Muscle layer of duodenum (tissue), 2 donors: ENCODE data around the gene KDM4B.

Source experiments
- H3K27ac ChIP-seq: one replicate; pipeline ENCODE4 v1.7.0; 2013; ENCODE audit warnings: mild to moderate bottlenecking, low read length
- H3K27me3 ChIP-seq: one replicate; pipeline ENCODE4 v1.7.0; 2013; ENCODE audit warnings: low read depth, mild to moderate bottlenecking, control low read depth, low read length
- H3K36me3 ChIP-seq, 2 donors: one replicate each; pipeline ENCODE4 v1.7.0; 2013; ENCODE audit warnings: low read length in 2 of 2, control low read depth in 1 of 2, mild to moderate bottlenecking in 1 of 2; ENCODE audit not compliant: insufficient read depth in 2 of 2, control insufficient read depth in 1 of 2
- H3K4me1 ChIP-seq, 2 donors: one replicate each; pipeline ENCODE4 v1.7.0; 2013; ENCODE audit warnings: low read length in 2 of 2, mild to moderate bottlenecking in 2 of 2, control low read depth in 1 of 2, moderate library complexity in 1 of 2; ENCODE audit not compliant: insufficient read depth in 2 of 2, control insufficient read depth in 1 of 2
- H3K4me3 ChIP-seq, 2 donors: one replicate each; pipeline ENCODE4 v1.7.0; 2013; ENCODE audit warnings: low read length in 2 of 2, low read depth in 1 of 2, mild to moderate bottlenecking in 1 of 2
- H3K9me3 ChIP-seq, 2 donors: one replicate each; pipeline ENCODE4 v1.7.0; 2013; ENCODE audit warnings: low read length in 2 of 2, control low read depth in 1 of 2, mild to moderate bottlenecking in 1 of 2; ENCODE audit not compliant: control insufficient read depth in 1 of 2
- donor health status: healthy.

KDM4B gene

GRCh38 chr19:5097331-5097930 is 128.5 kb downstream of the KDM4B start:
- Histone ChIP-seq H3K4me1 (peaks cover 0 to 13% of the 10 kb centered on the region in 2 donors), H3K9me3 (peaks cover 12 to 17% of the 10 kb centered on the region in 2 donors), H3K4me3 (no peak overlapping the region), H3K27me3 (no peaks in the 10 kb centered on the region), H3K27ac (no peak overlapping the region), H3K36me3 (peaks cover 6 to 23% of the 10 kb centered on the region in 2 donors)

DNA sequence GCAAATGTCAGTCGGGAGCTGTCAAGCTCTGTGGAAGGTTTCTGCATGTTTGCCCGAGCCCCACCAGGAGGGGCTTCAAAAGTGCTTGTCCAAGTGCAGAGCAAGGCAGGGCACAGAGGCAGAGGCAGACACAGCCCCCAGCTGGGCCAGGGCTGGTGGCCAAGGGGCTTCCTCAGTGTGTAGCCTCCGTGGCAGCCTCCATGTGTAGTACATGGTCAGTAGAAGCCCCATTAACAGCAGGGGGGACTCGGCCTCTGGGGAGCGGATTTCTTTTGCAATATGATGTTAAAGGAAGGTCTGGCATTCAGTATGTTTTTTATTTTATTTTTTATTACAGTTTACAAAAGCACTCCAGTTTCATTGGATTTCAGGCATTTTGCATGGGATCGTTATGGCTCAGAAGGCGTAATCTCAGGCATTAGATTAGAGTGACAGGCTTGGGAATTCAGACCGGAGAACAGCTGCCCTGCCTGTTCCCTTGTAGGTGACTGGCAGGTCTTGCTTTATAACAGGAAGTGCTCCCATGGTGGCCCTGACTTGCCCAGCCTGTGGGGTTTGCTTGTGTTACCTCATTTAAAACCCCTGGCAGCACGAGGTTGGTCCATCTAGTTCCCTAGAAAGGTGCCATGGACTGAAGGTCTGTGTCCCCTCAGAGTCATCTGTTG is 129.2 kb downstream of the KDM4B start:
- no peak overlapping the region for H3K4me3 ChIP-seq
- H3K36me3 ChIP-seq: peaks cover 6 to 23% of the 10 kb centered on the region in 2 donors
- H3K27me3 ChIP-seq: no peaks in the 10 kb centered on the region
- no peak overlapping the region for H3K27ac ChIP-seq
- peaks cover 0 to 13% of the 10 kb centered on the region in 2 donors for H3K4me1 ChIP-seq
- H3K9me3 ChIP-seq: peaks cover 12 to 17% of the 10 kb centered on the region in 2 donors

DNA sequence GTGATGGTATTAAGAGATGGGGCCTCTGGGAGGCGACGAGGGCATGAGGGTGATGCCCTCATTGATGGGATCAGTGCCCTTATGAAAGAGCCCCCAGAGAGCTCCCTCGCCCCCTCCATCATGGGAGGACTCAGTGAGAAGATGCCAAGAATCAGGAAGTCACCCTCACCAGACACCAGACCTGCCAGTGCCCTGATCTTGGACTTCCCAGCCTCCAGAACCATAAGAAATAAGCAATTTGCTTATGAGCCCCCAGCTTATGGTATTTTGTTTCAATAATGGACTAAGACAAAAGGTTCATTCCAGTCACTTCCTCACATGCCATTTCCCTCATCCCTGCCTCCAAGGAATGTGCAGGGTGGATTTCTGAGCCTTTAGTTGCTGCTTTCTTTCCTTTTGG is 129.7 kb downstream of the KDM4B start:
- no peaks in the 10 kb centered on the region for H3K27me3 ChIP-seq
- H3K4me3 ChIP-seq: no peak overlapping the region
- peaks cover 12 to 17% of the 10 kb centered on the region in 2 donors for H3K9me3 ChIP-seq
- peaks cover 0 to 14% of the 10 kb centered on the region in 2 donors for H3K4me1 ChIP-seq
- no peak overlapping the region for H3K27ac ChIP-seq
- H3K36me3 ChIP-seq: peaks cover 6 to 23% of the 10 kb centered on the region in 2 donors

DNA sequence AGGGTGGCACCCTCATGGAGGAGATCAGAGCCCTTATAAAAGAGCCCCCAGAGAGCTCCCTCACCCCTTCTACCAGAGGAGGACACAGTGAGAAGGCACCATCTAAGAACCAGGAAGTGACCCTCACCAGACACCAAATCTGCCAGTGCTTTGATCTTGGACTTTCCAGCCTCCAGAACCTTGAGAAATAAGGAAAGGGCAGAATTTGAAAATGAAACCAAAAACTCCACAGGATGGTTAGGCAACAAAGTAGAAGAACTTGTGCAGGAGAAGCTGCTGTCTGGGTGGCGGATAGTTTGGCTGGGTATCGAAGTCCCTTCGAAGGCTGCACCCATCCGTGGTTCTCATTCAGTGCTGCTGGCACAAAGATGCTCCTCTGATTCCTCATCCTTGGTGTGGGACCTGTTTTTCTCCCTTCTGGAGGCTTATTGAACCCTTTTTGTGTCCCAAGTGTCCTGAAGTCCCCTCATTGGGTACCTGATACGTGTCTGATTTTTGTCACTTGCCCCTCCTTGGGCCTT is 130.8 kb downstream of the KDM4B start:
- Histone ChIP-seq H3K4me3 (no peak overlapping the region), H3K27ac (no peak overlapping the region), H3K9me3 (peaks cover 12 to 17% of the 10 kb centered on the region in 2 donors), H3K27me3 (no peaks in the 10 kb centered on the region), H3K4me1 (peaks cover 0 to 20% of the 10 kb centered on the region in 2 donors), H3K36me3 (peaks cover 6 to 23% of the 10 kb centered on the region in 2 donors)

DNA sequence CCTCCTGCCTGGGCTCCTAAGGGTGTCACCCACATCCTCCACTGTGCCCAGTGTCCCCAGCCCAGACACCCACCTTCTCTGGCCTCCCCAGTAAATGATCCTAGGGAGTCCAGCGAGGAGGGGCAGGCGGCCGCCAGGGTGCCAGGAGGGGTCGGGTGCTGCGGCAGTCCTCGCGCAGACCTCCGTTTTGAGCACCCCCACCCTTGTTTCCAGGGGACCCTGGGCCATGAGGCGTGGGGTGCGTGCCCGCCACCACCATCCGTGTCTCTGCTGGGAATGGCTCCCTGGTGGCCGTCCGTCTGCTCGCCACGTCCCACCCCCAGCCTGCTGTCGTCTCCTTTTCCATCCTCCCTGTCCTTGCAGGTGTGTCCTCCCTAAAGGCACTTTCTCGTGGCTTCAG is 133.0 kb downstream of the KDM4B start:
- peaks cover 12 to 17% of the 10 kb centered on the region in 2 donors for H3K9me3 ChIP-seq
- peaks cover 6 to 34% of the 10 kb centered on the region in 2 donors for H3K36me3 ChIP-seq
- no peak overlapping the region for H3K27ac ChIP-seq
- H3K27me3 ChIP-seq: no peaks in the 10 kb centered on the region
- peaks cover 0 to 20% of the 10 kb centered on the region in 2 donors for H3K4me1 ChIP-seq
- no peak overlapping the region for H3K4me3 ChIP-seq

DNA sequence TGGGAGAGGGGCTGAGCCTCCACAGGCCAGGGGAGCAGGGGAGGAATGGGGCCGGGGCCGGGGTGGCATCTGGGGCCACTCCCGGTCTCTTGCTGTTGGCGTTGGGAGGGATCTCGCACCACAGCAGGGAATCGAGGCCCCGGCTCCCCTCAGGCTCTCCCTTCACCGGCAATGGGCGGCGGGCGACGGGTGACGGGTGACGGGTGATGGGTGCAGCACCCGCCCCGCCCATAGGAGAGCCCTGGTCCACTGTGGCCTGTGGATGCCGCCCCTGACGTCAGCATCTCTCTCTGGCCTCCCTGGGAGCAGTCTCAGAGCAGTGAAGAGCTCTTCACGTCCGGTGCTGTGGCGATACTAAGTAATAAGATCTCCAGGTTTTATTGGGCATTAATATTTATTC is 133.6 kb downstream of the KDM4B start:
- Histone ChIP-seq H3K4me1 (peaks cover 0 to 21% of the 10 kb centered on the region in 2 donors), H3K27ac (no peak overlapping the region), H3K36me3 (peaks cover 6 to 40% of the 10 kb centered on the region in 2 donors)

DNA sequence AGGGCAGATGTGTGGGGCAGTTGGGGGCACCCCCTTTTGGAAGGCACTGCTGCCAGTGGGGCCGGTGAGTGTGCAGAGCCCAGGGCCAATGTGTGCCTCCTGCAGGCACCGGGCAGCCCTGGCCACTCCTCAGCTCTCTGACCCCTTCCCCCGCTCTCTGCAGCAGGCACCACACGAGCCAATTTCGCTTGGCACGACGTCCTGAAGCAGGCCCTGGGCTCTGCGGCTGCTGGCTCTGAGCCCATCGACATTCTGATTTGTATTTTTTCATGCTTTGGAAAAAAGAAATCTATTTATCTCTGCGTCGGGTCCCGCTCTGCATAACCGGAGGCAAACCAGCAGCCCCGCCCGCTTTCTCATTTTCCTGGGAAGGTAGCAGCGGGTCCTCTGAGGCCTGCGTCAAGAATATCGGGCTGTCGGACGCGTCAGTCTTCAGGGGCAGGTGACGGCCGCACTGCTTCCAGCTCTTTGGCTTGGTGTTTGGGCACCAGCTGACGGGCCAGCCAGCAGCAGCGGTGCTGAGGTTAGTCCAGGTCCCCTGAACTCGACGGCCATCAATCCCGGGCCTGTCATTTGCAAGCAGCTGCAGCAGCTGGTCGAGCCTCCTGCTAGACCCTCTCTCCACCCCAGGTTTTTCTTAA is 134.3 kb downstream of the KDM4B start:
- Histone ChIP-seq H3K27me3 (no peaks in the 10 kb centered on the region), H3K36me3 (peaks cover 6 to 47% of the 10 kb centered on the region in 2 donors), H3K27ac (no peak overlapping the region), H3K9me3 (peaks cover 12 to 17% of the 10 kb centered on the region in 2 donors), H3K4me3 (peak overlapping the region in 1 of 2 donors; percentile 28), H3K4me1 (peaks cover 0 to 27% of the 10 kb centered on the region in 2 donors)

More for the DNA sequence above, 133.6 kb downstream of the KDM4B start:
- no peaks in the 10 kb centered on the region for H3K27me3 ChIP-seq
- H3K9me3 ChIP-seq: peaks cover 12 to 17% of the 10 kb centered on the region in 2 donors
- no peak overlapping the region for H3K4me3 ChIP-seq

DNA sequence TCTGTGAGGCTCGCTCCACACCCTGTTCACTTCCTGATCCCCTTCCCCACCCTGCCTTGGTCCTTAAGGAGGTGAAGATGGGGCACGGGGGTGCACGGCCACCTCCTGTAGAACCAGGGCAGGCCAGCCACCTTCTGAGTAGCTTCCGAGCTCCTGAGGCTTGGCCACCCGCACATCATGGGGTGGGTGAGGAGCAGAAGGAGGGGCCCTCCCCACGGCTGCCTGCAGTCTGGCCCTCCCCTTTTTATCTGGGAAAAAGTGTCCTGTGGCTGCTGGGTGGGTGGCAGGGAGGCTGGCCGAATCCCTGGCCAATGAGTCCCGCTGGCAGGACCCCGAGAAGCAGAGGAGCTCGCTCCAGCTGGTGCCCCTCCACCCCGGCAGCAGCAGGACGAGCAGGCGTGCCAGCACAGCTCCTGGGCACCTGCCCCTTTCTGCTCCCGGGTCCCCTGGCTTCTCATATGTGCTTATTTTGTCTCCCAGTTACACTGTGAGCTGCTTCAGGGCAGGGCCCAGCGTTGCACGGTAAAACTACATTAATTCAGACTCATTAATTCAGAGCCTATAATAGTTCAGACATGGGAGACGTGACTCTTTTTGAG is 135.0 kb downstream of the KDM4B start:
- Histone ChIP-seq H3K36me3 (peaks cover 3 to 42% of the 10 kb centered on the region in 2 donors), H3K4me3 (no peak overlapping the region), H3K4me1 (peaks cover 0 to 27% of the 10 kb centered on the region in 2 donors), H3K9me3 (peaks cover 9 to 11% of the 10 kb centered on the region in 2 donors), H3K27me3 (no peaks in the 10 kb centered on the region), H3K27ac (no peak overlapping the region)

- Histone ChIP-seq H3K36me3 (peaks cover 0 to 40% of the 10 kb centered on the region in 2 donors), H3K4me3 (no peak overlapping the region), H3K27ac (no peak overlapping the region), H3K4me1 (peaks cover 0 to 27% of the 10 kb centered on the region in 2 donors), H3K27me3 (no peaks in the 10 kb centered on the region), H3K9me3 (peaks cover 0 to 2% of the 10 kb centered on the region in 2 donors)
These were observed 136.0 kb downstream of the KDM4B start for GRCh38 chr19:5104871-5105351.

DNA sequence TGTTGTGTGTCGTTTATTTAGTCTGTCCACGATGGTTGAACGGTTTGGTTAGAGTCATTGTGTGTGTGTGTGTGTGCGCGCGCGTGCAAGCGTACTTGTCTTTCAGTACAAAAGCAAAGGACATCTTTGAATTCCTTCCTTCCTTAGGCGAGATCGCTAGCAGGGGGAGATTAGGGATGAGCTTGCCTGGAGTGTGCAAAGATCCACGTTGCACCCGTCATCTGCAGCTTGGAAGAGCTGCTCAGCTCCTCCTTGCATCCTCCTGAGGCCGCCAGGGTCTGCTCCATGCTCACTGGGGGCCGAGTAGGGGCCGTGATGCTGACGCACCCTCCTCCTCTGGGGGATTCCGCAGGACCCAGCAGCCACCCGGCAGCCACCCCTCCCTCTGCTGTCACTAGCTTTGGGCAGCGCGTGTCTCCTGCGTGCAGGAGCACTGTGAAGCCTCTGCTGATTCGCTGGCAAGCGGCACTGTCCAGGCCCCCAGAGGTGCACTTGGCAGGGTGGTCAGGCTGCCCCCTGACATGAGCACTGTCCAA is 137.3 kb downstream of the KDM4B start:
- Histone ChIP-seq H3K27ac (no peak overlapping the region), H3K4me1 (peaks cover 0 to 27% of the 10 kb centered on the region in 2 donors), H3K9me3 (no peaks in the 10 kb centered on the region), H3K4me3 (no peak overlapping the region), H3K36me3 (peaks cover 0 to 40% of the 10 kb centered on the region in 2 donors), H3K27me3 (no peaks in the 10 kb centered on the region)
